Suppressor macrophage treated with lipopolysaccharide for 1 hour (primary cell): ENCODE measurements around the gene CRABP2.

Experiments
- DNase-seq, 3 donors: peaks; one replicate each; pipeline ENCODE4 v3.0.0-alpha.2; 2020 to 2022

CRABP2 gene

GRCh38 chr1:156741481-156741983 lies 36.1 kb upstream of the CRABP2 start:
- DNase-seq = no peak

GRCh38 chr1:156740741-156741480 lies 35.5 kb upstream of the CRABP2 start, which contains the start of gene MRPL24:
MRPL24 (minus strand) TSS chr1:156741088; CDS start chr1:156738704, 2,384 bp downstream.
- peak; percentile 96 to 99 (median 99) for DNase-seq

- no peak for DNase-seq
Observed at GRCh38 chr1:156740237-156740740, 34.9 kb upstream of the CRABP2 start.

- DNase-seq = no peak
Observed at GRCh38 chr1:156738916-156739315, 33.5 kb upstream of the CRABP2 start.

GRCh38 chr1:156738407-156738806 lies 33.0 kb upstream of the CRABP2 start:
- no peak for DNase-seq

GRCh38 chr1:156733989-156734584 lies 28.7 kb upstream of the CRABP2 start:
- DNase-seq = no peak

GRCh38 chr1:156728599-156729462 lies 23.4 kb upstream of the CRABP2 start, which contains the start of gene ISG20L2:
ISG20L2 (minus strand) TSS chr1:156728766; CDS start chr1:156727652, 1,114 bp downstream.
- DNase-seq = peak; percentile 97 to 99 (median 99)

- DNase-seq = peak; percentile 73 to 87 (median 77)
Observed at GRCh38 chr1:156727926-156728598, 22.7 kb upstream of the CRABP2 start, which contains the start of gene METTL25B. METTL25B (plus strand) TSS chr1:156728469; CDS start chr1:156729105, 636 bp downstream.

GRCh38 chr1:156727492-156727891 lies 22.1 kb upstream of the CRABP2 start:
- DNase-seq = no peak

GRCh38 chr1:156726549-156727226 lies 21.3 kb upstream of the CRABP2 start:
- peak; percentile 80 to 82 (median 80) for DNase-seq

- DNase-seq = peak; percentile 92 to 96 (median 93)
Observed at GRCh38 chr1:156725683-156726280, 20.4 kb upstream of the CRABP2 start.

- peak; percentile 50 to 65 (median 53) for DNase-seq
Observed at GRCh38 chr1:156721535-156721934, 16.2 kb upstream of the CRABP2 start.

- DNase-seq = no peak
Observed at GRCh38 chr1:156721131-156721530, 15.7 kb upstream of the CRABP2 start.

GRCh38 chr1:156717351-156717750 lies 12.0 kb upstream of the CRABP2 start:
- no peak for DNase-seq

- DNase-seq = no peak
Observed at GRCh38 chr1:156714830-156715229, 9.4 kb upstream of the CRABP2 start.

- DNase-seq = no peak
Observed at GRCh38 chr1:156712626-156713025, 7.2 kb upstream of the CRABP2 start.

- no peak for DNase-seq
Observed at GRCh38 chr1:156711011-156711817, 5.8 kb upstream of the CRABP2 start.

- DNase-seq = no peak
Observed at GRCh38 chr1:156709757-156710489, 4.5 kb upstream of the CRABP2 start.

- DNase-seq = no peak
Observed at GRCh38 chr1:156709031-156709430, 3.6 kb upstream of the CRABP2 start.
